Activated T-cell treated with anti-CD3 and anti-CD28 coated beads, Interleukin-2, amount 50 U/mL, for 48 hours (primary cell): ENCODE results near the gene KCNIP3.
"Not testable (repeated sequence)": the region's sequence is repeated elsewhere in the genome, so short reads cannot be mapped to it uniquely, and the experiment has no call there.

Experiments
- DNase-seq, 2 experiments: peaks; one replicate each; pipeline ENCODE4 v3.0.0-alpha.2; 2020

The KCNIP3 gene

DNA sequence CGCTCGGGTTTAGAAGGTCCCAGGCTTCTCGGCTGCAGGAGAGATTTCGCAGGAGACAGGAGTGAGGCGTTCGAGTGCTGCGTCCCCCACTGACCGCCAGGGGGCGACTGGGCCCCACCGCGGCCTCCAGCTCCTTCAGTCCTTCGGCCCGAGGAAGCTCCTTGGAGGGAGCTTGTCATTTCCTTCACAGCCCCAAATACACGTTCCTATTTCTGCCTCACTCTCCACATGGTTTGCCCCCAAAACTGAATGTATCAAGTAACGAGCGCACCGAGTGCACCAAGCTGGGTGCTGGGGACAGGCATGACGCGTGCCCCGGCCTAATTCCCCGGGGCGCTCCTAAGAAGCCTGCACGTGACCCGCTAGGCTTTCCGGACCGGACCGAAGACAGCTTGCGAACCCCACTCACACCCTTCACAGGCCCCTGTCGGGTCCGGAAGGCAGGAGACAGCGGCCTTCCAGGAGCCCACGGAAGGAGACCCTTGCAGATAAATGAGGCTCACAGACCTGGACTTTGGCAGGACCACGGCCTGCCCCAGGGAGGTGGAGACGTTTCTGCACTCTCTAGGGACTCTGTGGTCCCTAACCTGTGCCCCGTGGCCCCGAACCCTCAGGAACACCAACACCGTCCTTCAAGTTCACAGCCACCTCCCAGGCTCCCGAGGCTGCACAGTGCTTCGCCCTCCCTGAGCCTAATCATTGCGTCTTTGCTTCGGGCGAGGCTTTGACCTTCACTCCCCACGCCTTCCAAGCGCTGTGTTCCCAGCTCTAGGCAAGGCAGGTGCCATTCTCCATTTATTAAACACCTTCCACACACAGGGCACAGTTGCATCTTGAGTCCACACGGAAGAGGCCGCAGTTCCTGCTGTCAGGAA, 92.3 kb downstream of the KCNIP3 start:
- peak; percentile 67 to 72 for DNase-seq

DNA sequence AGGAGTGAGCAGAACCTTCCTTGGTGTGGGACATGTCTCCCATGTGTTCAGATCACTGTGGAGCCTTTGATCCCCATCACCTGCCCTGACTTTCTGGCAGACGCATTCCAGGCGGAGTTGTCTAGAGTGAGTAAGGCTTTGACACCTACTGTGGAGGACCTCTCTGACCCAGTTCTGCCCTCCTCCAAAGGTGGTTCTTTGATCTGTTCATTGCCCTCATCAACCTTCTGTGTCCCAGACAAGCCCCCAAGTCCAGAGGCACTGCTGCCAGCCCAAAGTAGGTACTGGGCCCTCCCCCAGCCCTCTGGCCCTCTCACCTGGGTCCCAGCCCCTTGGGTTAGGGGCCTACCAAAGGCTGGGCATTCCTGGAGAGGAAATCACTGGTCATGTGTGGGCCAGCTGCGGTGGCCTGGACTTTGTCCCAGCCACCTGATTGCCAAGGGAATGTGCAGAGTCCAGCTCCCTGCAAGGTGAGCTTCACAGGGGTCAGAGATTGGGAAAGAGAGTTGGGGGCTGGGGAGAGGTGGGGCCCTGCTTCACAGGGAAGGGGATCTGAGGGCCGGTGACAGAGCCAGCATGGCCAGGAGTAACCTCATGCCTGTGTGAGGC, 93.2 kb downstream of the KCNIP3 start:
- DNase-seq, result no peak

DNA sequence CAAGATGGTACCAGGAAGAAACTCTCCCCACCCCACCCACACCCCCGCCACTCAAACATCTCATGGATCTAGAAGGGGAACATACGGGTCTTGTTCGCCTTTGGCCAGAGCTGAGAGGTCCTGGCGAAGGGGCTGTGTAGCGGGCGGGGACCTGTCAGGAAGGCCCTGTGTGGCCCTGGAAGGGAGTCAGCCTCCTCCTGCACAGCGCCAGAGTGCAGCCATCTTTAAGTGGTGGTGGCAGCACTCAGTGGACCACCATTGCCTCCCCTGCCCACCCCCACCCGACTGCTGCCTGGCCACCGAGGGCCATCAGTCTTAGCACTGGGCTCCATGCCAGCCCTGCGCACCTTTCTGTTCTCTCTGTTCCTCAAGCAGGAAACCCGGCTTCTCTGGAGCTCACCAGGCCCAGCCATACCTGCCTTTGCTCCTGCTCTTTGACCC, 93.8 kb downstream of the KCNIP3 start:
- no peak for DNase-seq

DNA sequence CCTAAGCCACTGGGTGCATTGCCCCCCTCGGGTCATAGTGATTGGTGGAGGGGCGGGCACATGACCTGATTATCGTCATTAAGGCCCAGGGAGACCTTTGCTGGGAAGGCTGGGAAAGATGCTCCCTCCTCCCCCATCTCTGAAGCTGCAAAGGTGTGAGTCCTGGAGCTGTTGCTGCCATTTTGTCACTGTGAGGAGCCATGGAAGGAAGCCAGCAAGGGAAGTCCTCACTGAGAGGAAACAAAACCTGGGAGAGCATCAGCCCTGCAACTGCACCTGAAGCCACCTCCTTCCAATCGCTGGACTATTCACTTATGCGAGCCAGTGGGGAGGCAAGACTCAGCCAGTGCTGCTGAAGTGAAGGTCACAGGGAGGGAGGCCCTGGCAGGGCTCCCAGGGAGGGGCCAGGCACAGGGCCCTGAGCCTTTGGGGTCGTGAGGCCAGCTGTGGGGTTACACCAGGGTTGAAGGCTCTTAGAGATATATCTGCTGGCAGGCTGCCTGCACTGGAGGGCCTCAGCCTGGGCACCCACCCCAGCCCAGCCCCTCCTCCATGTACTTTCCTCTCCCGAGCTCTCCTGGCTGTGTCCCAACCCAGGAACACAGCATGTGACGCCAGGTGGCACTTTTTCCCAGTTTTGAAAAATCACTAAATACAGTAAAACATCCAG, 94.6 kb downstream of the KCNIP3 start:
- DNase-seq, result no peak

DNA sequence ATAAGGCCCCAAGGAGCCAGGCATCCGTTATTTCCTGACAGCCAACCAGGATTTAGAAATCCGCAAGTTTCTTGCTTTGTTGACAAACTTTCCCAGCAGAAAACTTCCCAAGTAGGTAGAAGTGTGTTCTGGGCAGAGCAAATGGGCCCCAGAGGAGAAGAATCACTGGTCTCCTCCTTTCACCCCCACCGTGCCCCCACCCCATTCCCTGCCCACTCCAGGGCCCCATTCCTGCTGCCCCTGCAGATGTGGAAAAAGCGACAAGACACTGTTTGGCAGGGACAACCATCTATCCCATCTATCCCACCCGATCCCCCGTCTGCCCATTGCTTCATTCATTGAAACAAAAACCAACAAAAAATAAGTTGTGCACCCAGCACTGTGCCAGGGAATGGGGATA, 95.2 kb downstream of the KCNIP3 start:
- no peak for DNase-seq

DNA sequence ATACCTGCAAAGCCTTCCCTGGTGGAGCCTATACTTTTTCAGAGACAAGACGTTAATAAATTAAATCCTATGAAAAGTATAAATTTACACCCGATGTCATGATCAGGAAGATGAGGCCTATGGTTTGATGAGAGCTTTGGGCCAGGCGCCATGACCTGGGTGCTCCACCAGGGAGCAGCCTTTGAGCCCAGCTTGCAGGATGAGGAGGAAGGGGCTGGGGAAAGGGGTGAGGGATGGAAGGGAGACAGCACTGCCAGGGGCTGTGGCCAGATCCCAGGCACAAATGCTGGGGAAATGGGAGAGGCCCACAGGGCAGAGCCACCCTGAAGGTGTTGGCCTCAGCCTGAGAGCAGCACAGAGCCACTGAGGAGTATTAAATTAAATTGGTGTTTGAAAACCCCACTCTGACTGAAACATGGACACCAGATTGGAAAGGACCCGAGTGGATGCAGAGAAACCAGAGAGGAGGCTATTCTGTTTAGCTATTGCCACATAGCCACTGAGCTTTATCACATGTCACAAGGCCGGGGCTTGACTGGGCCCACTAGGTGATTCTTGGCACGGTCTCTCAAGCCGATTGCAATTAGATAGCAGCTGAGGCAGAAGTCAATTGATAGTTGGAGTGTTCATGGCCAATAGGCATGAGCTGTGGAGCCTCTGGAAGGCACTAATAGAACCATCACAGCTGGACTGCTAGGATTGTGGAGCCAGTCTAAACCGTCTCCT, 95.7 kb downstream of the KCNIP3 start:
- no peak for DNase-seq

DNA sequence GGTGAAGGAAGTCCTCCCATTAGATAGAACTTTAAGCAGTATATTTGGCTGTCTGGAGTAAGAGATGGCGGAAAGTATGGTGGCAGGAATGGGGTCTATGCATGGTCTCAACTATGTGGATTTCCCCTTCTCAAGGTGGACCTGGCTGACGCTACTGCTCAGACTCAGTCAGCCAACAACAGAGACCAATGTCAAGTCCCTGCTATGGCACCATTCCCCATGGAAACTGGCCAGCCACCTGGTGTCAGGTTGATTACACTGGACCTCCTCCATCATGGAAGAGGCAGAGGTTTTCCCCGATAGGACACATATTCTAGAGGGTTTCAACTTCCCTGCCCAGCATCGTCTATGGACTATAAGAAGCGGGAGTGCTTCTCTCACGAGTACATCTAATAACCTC, 96.8 kb downstream of the KCNIP3 start:
- DNase-seq, result no peak

DNA sequence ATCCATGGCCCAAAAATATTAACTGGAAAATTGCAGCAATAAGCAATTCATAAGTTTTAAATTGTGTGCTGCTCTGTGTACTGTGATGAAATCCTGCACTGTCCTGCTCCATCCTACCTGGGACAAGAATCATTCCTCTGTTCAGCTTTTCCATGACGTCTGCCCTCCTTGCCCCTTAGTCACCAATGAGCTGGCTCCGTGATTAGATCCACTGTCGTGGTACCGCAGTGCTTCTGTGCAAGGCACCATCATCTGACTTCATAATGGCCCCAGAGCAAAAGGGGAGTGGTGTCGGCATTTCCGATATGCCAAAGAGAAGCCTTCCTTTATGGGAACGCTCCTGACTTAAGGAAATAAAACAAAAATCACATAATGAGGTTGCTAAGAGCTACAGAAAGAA, 101.9 kb downstream of the KCNIP3 start:
- no peak for DNase-seq

DNA sequence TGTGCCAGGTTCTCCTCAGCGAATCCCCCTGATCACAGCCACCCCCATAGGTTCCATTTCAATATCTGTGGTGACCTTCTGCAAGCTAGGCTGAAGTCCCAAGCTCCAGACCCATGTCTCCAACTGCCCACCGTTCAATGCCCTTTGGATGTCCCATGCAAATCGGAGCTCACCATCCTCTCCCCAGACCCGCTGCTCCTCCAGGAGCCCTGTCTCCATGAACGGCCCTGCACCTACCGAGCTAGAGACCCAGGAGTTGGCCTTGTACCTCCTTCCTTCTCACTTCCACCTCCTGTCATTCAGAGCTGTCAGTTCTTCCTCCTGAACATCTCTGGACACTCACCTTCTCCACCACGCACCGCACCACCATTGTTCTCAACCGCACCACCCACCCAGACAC, 104.3 kb downstream of the KCNIP3 start:
- no peak for DNase-seq

DNA sequence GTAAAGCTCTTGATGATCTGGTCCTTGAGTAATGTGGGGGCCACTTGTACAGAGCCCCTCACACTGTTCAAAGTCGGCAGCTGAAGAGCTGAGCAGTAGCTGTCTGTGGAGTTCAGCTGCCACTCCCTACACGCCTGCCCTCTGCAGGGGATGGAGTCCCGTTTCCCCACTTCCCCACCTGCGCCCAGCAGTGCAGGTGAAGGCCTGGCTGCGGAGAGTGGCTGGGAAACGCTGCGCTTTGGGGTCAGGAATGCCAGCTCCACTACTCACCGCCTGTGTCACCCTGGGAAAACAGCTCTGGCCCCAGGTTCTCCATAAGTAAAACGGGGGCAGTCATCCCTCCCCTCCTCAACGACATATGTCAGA, 104.8 kb downstream of the KCNIP3 start:
- not testable (repeated sequence) for DNase-seq

DNA sequence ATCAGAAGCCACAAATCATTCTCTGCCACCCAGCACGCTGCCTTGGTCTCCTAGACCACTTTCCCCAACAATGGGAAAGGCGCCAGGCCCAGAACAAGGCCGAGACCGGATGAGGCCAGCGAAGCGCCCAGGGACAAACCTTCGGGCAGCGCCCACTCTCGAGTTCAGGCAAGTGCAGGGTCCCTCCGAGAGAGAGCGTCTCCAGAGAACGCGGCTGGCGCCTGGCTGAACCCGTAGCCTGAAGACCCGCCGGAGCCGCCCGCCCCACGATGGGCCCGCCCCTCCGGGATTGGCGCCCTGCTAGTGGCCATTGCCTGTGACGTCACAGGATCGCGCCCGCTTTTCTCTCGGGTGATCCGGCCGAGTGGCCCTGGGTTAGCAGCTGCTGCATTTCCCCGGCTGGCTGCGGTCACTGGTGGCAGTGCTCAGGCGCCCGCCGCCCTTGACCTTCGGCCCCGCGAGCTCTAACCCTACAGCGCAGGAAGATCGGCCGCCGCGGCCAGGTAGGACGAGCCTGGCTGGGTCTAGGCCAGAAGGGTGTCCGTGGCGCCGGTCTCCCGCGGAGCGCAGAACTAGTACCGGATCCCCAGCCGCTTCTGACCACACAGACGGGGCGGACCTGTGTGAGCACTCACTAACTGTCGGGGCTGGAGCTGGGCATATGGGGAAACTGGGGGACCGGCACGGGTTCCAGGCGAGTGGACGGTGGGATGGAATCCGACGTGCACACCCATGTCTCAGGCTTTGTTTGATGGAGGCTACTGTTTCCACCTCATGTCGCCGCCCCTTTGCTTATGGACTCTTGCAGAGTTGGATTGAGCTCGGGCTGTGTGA, 105.4 kb downstream of the KCNIP3 start, which contains the start of gene FAHD2A:
Gene FAHD2A, plus strand, starts transcription at position 339 of the 834 bp plus-strand sequence. CDS start 2,851 bp downstream, outside the sequence.
- peak; percentile 96 to 97 for DNase-seq

DNA sequence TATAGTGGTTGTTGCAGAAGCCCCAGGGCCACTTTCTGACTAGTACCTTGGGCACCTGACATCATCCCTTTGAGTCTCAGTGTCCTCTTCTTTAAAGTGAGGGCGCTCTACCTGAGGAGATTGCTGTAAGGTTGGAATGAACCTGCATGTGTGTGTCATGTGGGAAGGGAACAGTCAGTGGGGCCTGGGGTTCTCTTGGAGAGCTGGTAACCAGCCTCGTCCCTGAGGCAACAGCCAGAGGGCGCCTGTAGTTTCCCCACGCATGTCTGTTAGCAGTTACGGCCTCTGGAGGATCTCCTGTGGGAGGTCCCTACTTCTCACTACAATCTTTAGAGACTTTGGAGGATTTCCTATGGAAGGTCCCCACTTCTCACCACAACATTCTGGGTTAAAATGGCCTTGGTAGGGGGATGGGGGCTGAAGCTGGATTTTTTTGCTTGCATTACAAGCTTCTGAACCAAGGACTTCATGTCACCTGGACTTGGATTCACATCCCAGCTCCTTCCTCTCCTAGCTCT, 106.1 kb downstream of the KCNIP3 start:
- DNase-seq, result peak in 1 of 2 experiments; percentile 55

DNA sequence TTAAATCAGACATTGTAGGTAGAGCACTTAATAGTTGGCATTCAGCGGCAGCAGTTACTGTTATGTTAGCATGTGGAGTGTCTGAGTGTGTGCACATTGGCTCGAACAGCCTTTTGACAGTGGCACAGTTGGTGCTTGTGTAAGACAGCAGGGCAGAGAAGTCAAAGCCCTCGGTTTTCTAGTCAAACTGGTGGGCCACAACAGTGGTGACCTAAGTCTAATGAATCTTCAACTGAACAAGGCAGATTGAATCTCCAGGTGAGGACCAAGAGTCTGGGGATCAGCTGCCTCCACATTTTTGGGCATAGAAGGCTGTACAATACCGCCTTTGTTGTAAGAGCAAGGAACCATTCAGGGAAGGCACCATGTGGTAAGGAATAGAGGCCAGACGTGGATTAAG, 106.7 kb downstream of the KCNIP3 start:
- DNase-seq, result not testable (repeated sequence)

DNA sequence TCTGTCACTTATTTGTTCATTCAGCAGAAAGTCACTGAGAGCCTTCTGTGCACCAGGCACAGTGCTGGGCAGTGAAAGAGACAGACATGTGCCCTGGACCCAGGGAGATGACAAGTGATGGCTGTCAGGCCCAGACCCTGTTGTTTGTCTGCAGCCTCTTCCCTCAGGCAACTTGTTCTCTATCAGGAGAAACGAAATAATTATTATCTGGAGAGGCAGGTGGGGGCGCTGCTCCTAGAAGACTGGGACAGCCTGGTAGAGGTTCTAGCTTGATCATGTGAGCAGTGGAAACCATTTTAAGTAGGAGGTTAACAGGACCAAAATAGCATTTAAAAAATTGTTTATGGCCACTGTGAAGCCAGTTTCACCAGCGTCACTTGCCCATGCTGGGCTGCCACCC, 107.5 kb downstream of the KCNIP3 start:
- not testable (repeated sequence) for DNase-seq

DNA sequence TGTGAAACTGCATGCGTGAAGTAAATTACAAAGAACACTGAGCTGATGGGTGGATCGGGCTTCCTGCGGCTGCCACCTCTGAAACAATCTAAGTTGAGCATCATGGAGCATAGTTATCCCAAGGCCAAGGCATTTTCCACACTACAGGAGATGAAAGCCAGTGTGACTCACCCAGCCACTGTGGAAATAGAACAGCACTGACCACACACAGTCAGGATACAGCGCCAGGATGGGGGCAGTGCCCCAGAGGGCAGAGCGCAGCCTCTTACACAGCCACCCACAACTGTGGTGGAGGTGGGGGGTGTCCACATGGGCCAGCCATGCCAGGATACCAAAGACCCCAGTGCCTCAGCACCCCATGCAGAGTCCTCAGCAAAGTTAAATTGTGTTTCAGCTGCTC, 114.1 kb downstream of the KCNIP3 start:
- not testable (repeated sequence) for DNase-seq

DNA sequence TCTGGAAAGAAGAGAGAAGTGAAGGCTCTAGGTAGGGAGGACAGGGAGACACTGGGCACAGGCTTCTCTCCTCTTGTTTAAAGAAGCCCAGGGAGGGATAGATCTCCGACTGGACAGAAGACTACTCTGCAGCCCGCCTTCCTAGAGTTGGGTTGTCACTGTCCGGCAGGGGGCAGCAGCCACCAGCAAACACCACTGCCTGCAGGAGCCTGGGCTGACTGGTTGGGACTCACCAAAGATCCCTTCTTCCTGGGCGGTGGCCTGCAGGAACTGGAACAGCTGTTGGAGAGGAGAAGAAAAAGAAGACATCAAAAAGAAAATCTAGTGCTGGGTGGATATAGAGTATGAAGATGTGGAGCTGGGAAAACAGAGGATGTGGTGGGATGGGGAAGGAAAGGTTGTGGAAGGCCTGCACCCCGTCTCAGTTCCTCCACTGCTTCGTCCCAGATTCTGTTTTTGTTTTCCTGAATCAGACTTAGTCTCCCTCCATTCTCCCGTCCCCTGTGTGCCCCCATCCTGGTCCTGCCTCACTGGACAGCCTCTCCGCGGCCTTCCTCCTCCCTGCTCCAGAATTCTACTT, 117.0 kb downstream of the KCNIP3 start:
- peak; percentile 74 to 80 for DNase-seq

DNA sequence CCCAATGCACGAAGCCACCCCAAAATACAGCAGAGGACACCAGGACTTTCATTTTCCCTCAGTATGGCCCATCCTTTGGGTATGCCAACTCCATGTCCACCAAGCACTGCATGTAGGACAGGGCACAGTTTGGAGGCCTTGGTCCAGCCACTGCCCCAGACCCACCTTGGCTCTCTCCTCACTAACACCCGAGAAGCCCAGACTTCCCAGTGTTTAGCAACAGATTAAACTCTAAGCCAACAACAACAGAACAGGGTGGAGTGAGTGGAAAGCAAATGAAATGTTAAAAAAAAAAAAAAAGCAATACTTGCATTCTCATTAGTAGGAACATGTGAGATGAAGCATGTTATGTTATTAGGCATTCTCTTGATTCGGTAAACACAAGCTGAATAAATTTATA, 118.0 kb downstream of the KCNIP3 start:
- DNase-seq, result not testable (repeated sequence)

DNA sequence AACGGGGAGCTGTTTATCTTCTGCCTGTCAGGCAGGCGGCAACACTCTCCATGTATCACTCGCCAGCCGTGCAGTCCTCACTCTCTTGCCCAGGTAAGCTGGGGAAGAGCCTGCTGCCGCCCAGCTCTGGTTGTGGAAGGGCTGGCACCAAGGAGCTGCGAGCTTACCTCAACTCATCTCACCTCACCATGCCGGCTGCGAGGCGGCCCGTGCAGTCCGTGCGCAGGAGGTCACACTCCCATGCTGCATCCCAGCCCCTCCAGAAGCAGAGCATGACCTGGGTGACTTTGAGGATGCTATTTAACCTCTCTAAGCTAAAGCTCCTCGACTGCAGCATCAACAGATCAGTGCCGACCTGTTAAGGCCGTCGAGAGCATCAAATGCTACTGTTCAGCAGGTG, 118.4 kb downstream of the KCNIP3 start:
- DNase-seq, result not testable (repeated sequence)

DNA sequence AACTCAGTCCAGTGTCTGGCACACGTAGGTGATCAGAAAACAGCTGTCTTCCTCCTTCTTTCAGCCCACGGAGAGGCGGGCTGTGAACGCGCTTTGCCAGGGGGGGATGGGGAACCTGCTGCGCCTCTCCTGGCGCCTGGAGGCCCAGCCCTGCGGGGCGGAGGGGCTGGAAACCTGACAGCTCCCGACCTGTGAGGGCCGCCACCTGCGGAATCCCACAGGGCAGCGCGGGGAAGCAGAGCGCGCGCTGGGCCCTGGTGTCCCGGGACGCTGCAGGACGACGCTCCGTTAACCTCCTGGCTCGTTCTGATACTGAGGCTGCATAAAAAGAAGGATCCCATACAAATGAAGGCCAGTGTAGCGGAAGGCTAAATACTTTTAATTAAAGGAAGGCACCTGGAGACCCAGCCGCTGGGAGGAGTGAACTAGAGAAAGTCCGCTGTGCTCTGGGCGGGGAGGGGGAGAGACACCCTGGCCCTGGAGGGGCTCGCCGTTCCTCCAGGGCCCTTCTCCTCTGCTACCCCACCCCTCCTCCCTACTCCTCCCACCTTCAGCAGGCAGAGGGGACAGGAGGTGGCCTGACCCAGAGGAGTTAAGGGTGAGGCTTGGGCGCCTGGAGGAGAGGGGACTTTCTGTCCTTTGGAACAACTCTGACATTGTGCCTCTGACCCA, 130.2 kb downstream of the KCNIP3 start:
- not testable (repeated sequence) for DNase-seq

DNA sequence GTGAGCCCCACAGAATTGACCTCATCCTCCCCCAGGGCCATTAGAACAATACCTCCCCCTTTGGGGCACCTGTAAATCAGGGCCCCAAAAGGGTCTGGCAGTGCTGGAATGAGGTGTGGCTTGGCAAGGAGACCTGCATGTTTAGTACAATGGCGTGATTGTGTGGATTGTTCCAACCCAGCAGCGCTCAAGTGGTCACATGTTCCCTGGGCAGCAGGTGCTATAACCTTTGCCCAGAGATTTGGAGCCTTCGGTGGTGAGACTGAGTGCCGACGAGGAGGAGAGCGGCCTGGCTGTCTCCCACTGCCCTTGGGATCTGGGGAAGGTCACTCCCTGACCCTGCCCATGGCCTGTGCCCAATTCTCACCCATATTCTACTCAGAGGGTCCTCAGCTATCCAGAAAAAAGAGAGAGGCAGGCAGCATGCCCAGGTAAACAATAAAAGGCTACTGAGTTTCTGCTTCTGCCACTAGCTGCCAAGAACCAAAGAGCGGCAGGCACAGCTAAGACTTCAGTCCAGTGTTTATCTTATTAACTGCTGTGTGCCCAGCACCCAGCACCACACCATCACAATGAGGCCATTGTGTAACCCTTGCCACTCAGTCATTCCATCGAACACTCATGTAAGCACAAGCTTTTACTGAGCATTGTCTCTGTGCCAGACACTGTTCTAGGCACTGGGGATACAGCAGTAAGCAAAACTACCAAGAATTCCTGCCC, 132.8 kb downstream of the KCNIP3 start:
- not testable (repeated sequence) for DNase-seq
